ENCODE measurements around the gene AHRR.

DNA sequence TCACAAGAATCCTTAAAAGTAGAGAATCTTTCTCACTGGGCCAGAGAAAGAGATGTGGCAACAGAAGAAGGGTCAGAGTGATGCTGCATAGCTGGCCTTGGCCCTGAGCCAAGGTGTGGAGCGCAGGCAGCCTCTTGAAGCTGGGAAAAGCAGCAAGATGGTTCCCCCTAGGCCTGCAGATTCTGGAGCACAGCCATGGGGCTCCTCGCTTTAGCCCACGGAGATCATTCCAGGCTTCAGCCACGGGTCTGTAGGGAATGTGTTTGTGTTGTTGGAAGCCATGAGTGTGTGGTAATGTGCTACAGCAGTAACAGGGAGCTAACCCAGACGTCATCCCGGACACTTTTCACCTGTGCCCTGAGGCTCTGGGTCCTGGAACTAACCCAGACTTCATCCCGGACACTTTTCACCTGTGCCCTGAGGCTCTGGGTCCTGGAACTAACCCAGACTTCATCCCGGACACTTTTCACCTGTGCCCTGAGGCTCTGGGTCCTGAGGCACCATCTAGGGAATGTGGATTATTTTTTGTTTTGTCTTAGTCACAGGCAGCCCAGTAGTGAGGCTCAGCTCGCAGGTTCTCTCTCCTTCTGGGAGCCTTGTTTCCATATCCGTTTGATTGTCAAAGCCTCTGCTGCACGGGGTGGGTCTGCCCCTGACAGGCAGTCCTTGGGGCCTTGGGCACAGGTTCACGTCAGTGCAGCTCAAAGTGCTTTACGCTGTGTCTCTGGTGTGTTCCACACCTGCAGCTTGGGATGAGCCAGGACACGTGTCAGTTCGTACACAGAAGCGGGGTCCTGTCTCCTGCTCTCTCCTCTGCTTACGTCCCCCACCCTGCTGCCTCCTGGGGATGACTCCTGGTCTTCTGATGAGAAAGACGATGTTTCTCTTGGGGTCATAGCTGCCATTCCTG, 65.2 kb downstream of the AHRR start:
- no peak for TF ChIP-seq YY1 (IDR thresholded peaks at IDR 0.05; ENCODE audit: low read depth)
- TF ChIP-seq REST (IDR thresholded peaks at IDR 0.05; ENCODE audit: low read depth), result no peak
- TF ChIP-seq, protein P1, sequence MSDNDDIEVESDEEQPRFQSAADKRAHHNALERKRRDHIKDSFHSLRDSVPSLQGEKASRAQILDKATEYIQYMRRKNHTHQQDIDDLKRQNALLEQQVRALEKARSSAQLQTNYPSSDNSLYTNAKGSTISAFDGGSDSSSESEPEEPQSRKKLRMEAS (IDR thresholded peaks at IDR 0.05), result no peak
- TF ChIP-seq RAD21 (IDR thresholded peaks at IDR 0.05; ENCODE audit: low read depth), result no peak
- TF ChIP-seq ZBTB7A (IDR thresholded peaks at IDR 0.05; ENCODE audit: low read depth), result no peak
- no peak for TF ChIP-seq TEAD4 (IDR thresholded peaks at IDR 0.05)
- no peak for TF ChIP-seq EP300 (IDR thresholded peaks at IDR 0.05; ENCODE audit: borderline replicate concordance)
- TF ChIP-seq NFIC (IDR thresholded peaks at IDR 0.05), result peak; percentile 15; the same call in 1 of the 2 replicates
- no peak for TF ChIP-seq CEBPB (IDR thresholded peaks at IDR 0.05)
- TF ChIP-seq EGR1 (IDR thresholded peaks at IDR 0.05), result no peak
- TF ChIP-seq TAF1 (IDR thresholded peaks at IDR 0.05; ENCODE audit: low read depth), result no peak
- no peak for TF ChIP-seq FOXM1 (IDR thresholded peaks at IDR 0.05; ENCODE audit: borderline replicate concordance, low read depth)
